HG02970 (cell line): ENCODE measurements around the gene C5orf15.
"Not testable (repeated sequence)": the region's sequence is repeated elsewhere in the genome, so short reads cannot be mapped to it uniquely, and the experiment has no call there.

ENCODE experiments used
- ATAC-seq: cut with Tn5 transposase; IDR thresholded peaks from one replicate; pipeline ENCODE4 v1.9.1; 2021; ENCODE audit warnings: mild to moderate bottlenecking, moderate library complexity, moderate number of reproducible peaks; ENCODE audit not compliant: unreplicated experiment, low FRiP score

The C5orf15 gene

GRCh38 chr5:133963493-133964128 is 4.8 kb downstream of the C5orf15 start:
- no peak for ATAC-seq

DNA sequence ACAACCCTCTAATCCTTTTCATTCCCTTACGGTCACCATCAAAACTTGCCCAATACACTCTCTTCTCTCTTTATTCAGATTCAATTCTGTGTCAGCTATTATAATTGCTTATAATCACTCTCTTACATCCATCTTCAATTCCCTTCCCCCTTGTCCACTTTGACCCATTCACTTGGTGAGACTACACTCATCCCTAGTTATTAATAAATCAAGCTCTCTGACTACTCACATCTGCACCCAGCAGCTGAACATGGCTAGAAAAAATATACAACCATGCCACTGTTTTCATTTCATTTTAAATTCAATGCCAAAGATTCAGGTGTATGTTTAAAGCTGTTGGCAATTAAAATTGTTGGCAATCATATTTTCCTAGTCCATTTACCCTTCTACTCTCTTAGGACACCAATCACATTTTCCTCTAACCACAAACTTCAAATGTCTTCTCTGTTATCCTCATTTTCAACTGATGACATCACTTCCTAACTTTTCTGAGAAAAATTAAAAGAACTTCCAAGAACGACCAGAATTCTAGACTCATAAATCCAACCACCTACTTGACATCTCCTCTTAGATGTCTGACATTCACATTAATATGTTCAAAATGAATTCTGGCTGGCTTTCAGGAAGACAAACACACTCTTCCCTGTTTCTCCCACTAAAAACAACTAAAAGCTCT is 5.5 kb downstream of the C5orf15 start:
- no peak for ATAC-seq

GRCh38 chr5:133962131-133962530 is 6.3 kb downstream of the C5orf15 start:
- ATAC-seq, result no peak

DNA sequence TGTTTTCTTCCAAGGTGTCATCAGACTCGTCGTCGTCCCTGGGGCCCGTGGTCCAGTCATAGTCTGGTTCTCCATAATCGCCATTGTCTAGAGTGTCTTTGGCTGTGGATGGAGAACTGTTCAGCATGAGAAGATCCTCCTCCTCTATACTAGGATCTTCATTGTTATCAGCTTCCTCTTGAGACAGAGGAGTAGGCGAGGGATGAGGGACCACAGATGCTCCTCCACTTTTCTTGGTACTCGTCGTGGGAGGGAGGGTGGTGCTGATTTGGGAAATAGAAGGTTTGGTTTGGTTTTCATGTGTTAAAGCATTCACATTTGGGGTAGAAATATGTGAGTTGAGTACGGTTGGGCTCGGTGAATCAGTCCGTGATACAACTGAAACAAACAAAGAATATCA is 8.8 kb downstream of the C5orf15 start:
- ATAC-seq, result no peak

- ATAC-seq, result no peak
Measured at GRCh38 chr5:133957591-133957990, 10.8 kb downstream of the C5orf15 start.

DNA sequence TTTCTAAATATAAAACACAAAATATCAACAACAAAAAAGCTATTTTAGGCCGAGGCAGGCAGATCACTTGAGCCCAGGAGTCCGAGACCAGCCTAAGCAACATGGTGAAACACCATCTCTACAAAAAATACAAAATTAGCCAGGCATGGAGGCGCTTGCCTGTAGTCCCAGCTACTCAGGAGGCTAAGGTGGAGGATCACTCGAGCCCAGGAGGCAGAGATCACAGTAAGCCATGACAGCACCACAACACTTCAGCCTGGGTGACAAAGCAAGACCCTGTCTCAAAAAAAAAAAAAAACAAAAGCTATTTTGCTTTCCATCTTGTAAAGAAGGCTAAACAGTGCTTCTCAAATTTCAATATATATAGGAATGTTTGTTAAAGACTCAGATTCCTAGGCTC is 11.3 kb downstream of the C5orf15 start:
- ATAC-seq, result no peak

- not testable (repeated sequence) for ATAC-seq
Measured at GRCh38 chr5:133956196-133956595, 12.2 kb downstream of the C5orf15 start.

DNA sequence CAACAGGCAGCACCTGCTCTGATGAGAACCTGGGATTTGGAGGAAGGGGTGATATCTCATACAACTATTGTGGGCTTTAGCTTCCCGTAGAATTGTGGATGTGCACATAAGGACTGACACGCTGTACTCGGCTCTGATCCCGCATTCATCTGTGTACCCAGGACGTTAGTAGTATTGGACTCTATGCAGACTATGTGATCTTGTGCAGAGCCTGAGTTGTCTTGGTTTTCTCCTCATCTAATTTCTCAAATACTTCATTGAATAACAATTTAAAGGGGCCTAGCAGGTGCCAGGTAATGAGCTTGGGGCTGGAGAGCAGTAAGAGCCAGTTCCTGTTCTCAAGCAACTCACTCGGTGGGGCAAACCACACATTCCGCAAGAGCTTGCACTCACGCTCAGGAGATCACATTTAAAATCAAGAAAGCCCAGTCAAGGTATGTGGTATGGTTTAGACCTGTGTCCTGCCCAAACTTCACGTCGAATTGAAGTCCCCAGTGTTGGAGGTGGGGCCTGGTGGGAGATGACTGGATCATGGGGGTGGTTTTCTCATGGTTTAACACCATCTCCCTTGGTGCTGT is 14.8 kb downstream of the C5orf15 start:
- ATAC-seq, result no peak

- no peak for ATAC-seq
Measured at GRCh38 chr5:133952729-133953567, 15.5 kb downstream of the C5orf15 start.

DNA sequence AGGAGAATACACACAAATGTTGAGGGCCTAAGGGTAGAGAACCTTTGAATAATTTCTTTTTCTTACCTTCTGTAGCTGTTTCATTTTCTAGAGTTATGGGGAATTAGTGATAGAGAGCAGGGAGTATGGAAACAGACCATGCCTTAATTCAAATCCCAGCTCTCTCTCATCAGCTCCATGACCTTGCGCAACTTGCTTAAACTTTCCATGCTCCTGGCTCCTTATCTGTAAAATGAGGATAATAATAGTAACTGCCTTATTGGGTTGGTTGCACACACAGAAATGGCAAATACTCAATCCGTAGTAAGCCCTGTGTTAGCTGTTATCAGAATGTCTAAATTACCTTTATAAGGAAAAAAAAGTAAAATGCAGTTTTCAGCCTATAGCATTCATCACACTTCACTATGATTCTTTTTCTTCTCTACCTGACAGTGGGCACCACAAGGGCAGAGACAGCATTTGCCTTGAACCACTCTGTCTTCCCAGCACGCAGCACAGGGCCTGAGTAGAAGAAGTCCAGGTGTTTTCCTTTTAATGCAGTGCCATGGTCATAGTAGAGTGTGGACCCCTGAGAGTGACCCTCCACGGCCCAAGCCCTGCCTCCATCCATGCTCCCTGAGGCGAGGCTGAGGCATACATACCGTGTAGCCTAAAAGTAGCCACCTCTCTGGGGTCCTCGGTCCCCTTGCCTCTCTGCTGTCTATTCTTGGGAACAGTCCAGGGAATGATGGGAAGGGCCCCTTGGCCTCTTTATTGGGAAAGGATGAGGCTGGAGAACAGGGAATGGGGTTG is 17.4 kb downstream of the C5orf15 start:
- no peak for ATAC-seq

- no peak for ATAC-seq
Measured at GRCh38 chr5:133948721-133949120, 19.7 kb downstream of the C5orf15 start.

- ATAC-seq, result no peak
Measured at GRCh38 chr5:133947431-133947841, 21.0 kb downstream of the C5orf15 start.

DNA sequence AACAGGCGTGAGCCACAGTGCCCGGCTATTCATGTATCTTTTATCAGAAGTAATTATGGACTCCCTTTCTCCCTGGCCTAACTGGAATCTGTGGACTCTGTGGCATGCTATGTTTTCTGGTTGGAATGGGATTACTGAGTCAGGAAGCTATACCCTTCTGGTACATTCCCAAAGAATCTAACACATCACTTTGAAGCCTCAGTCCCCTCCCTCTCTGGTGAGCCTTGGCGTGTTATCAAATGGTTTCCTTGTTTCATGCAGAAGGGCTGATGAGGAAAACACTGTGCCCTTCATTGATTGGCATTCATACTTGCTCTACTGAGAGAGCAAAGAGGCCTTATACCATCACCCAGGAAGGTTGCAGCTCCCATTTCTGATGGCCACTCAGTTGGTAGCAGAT is 22.9 kb downstream of the C5orf15 start:
- ATAC-seq, result no peak

GRCh38 chr5:133944263-133945185 is 23.9 kb downstream of the C5orf15 start:
- no peak for ATAC-seq

- no peak for ATAC-seq
Measured at GRCh38 chr5:133943475-133943817, 25.0 kb downstream of the C5orf15 start.

DNA sequence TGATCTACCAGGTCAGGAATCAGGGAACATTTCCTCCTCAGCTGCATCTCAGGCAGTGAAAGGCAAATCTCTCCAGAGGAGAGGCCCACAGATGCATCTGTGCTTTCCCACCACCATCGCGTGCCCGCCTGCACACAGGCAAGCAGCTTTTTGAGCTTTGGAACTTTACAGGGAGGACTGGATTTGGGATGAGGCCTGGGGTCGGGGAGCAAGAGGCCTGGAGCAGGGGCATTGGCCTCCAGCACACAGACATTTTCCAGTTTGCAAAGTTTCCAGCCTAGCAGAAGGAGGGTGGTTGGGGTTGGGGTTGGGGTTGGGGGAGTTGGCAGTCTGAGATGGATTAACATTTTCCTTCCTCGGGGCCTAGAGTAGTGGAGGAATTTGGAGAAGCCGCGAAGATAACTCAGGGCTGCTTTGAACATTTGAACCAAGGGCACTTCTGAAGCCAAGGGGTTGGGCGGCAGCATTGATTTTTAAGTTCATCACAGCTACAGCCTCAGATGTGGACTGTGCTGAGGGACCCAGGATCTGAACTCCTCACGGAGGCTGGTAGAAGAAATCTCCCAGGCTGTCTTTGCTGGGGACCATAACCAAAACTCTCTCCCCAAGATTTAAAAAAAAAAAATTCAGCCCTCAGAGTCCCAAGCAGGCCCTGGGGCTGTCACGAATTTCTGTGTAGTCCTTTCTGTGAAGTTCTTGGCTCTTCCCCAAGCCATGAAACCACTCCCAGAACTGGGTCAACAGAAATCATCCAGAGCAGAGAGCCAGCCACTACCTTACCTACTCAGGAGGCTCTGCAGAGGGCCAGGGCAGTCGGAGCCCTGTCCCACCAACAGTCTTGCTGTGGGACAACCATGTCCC is 25.6 kb downstream of the C5orf15 start:
- no peak for ATAC-seq

DNA sequence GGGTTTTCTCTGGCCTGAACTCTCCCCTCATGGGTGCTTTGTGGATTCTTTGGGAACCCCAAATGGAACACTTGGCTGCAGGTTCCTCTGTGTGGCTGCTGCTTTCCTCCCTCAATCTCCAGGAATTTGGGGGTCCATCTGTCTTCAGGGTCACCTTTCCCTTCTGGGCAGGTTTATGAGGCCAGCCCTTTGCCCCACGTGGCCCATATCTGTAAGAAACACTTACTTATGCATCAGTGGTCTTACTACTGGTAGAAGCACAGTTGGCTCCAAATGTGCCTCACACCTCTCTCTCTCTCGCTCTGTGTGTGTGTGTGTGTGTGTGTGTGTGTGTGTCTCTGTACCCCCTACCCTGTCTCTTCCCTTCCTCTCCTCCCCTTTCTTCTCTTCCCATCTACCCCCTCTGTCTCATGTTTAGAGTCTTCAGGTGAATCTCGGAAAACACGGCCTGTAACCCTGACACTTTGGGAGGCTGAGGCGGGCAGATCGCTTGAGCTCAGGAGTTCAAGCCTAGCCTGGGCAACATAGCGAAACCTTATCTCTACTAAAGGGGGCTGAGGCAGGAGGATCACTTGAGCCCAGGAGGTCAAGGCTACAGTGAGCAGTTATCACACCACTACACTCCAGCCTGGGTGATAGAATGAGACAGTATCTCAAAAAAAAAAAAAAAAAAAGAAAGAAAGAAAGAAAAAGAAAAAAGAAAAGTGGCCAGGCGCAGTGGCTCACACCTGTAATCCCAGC is 26.8 kb downstream of the C5orf15 start:
- ATAC-seq, result no peak

- ATAC-seq, result no peak
Measured at GRCh38 chr5:133939668-133940067, 28.8 kb downstream of the C5orf15 start.
